ENCODE results near the gene PUS1. TPM values are rescaled to one million over a fixed set of nuclear protein-coding genes. Genes with fewer than 3 reads are reported as not detected.

PUS1 gene
- total and polyA plus RNA-seq, 9 of the 15 experiments (the other 6 are each of a cell fraction or from before 2014, with no cell fraction given), result 1.9 to 90.8 (median 30.0) TPM

DNA sequence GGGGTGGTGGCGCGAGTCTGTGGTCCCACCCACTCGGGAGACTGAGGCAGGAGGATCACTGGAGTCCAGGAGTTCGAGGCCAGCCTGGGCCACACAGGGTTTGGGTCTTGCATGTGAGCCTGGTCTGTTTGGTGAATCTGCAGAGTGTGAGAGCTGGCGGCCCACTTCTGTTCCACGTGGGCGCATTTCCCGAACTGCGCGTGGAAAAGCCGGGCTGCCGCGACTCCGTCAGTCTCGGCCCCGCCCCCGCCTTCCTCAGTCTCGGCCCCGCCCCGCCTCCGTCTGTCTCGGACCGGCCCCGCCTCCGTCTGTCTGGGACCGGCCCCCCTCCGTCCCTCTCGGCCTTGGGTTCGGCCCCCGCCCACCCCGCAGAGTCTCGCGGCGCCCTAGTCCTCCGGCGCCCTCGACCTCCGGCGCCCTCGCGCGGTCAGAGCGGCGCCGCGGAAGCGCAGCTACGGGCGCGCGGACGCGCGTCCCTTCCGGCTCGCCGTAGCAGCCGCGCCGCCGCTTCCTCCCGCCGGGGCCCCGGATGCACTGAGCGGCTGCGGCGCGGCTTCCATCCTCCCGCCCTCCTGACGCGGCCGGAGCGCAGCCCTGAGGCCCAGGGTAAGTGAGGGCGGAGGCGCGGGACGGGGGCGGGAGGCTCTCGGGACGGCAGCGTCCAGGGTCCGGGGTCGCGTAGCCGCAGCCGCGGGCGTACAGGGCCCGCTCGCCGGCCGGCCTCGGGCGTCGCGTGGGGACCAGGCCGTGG lies 20.5 kb downstream of the PUS1 start, which contains the start of gene EP400 (continued):
- TF ChIP-seq SOX6 (IDR thresholded peaks at IDR 0.05) (0 out of 2 replicates have a peak, but pooled peaks have one; percentile 33), KDM1A (IDR thresholded peaks at IDR 0.05) (peak in 1 of 2 experiments; percentile 6; a peak in 1 of 4 replicates), STAT5A (IDR thresholded peaks at IDR 0.05; ENCODE audit: borderline replicate concordance, low read length) (no peak), ZNF695 (CRISPR knock-in tag; IDR thresholded peaks at IDR 0.05) (0 out of 2 replicates have a peak, but pooled peaks have one; percentile 44), JUNB (CRISPR knock-in tag; conservative IDR thresholded peaks at IDR 0.05) (no peak), ZNF282 (CRISPR knock-in tag; IDR thresholded peaks at IDR 0.05) (0 out of 2 replicates have a peak, but pooled peaks have one; percentile 15), STAT5B (CRISPR knock-in tag; IDR thresholded peaks at IDR 0.05) (no peak), IFI16 (CRISPR knock-in tag; IDR thresholded peaks at IDR 0.05) (no peak), PCBP1 (IDR thresholded peaks at IDR 0.05; ENCODE audit: low read depth, low read length, poor library complexity, severe bottlenecking) (no peak), THRAP3 (IDR thresholded peaks at IDR 0.05; ENCODE audit: borderline replicate concordance) (no peak), BCL6 (CRISPR knock-in tag; IDR thresholded peaks at IDR 0.05) (no peak), KLF10 (CRISPR knock-in tag; IDR thresholded peaks at IDR 0.05) (no peak), CAMTA2 (CRISPR knock-in tag; conservative IDR thresholded peaks at IDR 0.05) (no peak), ZNF239 (CRISPR knock-in tag; IDR thresholded peaks at IDR 0.05) (no peak), NCOA4 (IDR thresholded peaks at IDR 0.05; ENCODE audit: partially characterized antibody) (no peak), SMC3 (conservative IDR thresholded peaks at IDR 0.05; ENCODE audit: insufficient read depth, low read depth, low read length) (0 out of 2 replicates have a peak, but pooled peaks have one; percentile 46)
- TF ChIP-seq, protein P1, sequence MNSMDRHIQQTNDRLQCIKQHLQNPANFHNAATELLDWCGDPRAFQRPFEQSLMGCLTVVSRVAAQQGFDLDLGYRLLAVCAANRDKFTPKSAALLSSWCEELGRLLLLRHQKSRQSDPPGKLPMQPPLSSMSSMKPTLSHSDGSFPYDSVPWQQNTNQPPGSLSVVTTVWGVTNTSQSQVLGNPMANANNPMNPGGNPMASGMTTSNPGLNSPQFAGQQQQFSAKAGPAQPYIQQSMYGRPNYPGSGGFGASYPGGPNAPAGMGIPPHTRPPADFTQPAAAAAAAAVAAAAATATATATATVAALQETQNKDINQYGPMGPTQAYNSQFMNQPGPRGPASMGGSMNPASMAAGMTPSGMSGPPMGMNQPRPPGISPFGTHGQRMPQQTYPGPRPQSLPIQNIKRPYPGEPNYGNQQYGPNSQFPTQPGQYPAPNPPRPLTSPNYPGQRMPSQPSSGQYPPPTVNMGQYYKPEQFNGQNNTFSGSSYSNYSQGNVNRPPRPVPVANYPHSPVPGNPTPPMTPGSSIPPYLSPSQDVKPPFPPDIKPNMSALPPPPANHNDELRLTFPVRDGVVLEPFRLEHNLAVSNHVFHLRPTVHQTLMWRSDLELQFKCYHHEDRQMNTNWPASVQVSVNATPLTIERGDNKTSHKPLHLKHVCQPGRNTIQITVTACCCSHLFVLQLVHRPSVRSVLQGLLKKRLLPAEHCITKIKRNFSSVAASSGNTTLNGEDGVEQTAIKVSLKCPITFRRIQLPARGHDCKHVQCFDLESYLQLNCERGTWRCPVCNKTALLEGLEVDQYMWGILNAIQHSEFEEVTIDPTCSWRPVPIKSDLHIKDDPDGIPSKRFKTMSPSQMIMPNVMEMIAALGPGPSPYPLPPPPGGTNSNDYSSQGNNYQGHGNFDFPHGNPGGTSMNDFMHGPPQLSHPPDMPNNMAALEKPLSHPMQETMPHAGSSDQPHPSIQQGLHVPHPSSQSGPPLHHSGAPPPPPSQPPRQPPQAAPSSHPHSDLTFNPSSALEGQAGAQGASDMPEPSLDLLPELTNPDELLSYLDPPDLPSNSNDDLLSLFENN (IDR thresholded peaks at IDR 0.05; ENCODE audit: low read depth in 2 of 2, low read length in 2 of 2), result peak in 1 of 2 experiments; percentile 49; a peak in 1 of 4 replicates
- TF ChIP-seq, protein P2, sequence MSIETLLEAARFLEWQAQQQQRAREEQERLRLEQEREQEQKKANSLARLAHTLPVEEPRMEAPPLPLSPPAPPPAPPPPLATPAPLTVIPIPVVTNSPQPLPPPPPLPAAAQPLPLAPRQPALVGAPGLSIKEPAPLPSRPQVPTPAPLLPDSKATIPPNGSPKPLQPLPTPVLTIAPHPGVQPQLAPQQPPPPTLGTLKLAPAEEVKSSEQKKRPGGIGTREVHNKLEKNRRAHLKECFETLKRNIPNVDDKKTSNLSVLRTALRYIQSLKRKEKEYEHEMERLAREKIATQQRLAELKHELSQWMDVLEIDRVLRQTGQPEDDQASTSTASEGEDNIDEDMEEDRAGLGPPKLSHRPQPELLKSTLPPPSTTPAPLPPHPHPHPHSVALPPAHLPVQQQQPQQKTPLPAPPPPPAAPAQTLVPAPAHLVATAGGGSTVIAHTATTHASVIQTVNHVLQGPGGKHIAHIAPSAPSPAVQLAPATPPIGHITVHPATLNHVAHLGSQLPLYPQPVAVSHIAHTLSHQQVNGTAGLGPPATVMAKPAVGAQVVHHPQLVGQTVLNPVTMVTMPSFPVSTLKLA (conservative IDR thresholded peaks at IDR 0.05), result peak; percentile 74 to 84
- TF ChIP-seq, protein P3, sequence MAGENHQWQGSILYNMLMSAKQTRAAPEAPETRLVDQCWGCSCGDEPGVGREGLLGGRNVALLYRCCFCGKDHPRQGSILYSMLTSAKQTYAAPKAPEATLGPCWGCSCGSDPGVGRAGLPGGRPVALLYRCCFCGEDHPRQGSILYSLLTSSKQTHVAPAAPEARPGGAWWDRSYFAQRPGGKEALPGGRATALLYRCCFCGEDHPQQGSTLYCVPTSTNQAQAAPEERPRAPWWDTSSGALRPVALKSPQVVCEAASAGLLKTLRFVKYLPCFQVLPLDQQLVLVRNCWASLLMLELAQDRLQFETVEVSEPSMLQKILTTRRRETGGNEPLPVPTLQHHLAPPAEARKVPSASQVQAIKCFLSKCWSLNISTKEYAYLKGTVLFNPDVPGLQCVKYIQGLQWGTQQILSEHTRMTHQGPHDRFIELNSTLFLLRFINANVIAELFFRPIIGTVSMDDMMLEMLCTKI (IDR thresholded peaks at IDR 0.05; ENCODE audit: partially characterized antibody), result no peak
- TF ChIP-seq, protein P4, sequence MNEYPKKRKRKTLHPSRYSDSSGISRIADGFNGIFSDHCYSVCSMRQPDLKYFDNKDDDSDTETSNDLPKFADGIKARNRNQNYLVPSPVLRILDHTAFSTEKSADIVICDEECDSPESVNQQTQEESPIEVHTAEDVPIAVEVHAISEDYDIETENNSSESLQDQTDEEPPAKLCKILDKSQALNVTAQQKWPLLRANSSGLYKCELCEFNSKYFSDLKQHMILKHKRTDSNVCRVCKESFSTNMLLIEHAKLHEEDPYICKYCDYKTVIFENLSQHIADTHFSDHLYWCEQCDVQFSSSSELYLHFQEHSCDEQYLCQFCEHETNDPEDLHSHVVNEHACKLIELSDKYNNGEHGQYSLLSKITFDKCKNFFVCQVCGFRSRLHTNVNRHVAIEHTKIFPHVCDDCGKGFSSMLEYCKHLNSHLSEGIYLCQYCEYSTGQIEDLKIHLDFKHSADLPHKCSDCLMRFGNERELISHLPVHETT (CRISPR knock-in tag; conservative IDR thresholded peaks at IDR 0.05 in 1 of 2, IDR thresholded peaks at IDR 0.05 in 1 of 2), result peak in 1 of 2 experiments; percentile 97; a peak in 2 of 4 replicates
